GM19043 (cell line): ENCODE results near the gene NFIX.
"Not testable (repeated sequence)": the region's sequence is repeated elsewhere in the genome, so short reads cannot be mapped to it uniquely, and the experiment has no call there.

Source experiments
- ATAC-seq: cut with Tn5 transposase; IDR thresholded peaks from one replicate; pipeline ENCODE4 v1.9.1; 2021; ENCODE audit warnings: low read depth; ENCODE audit not compliant: unreplicated experiment

The NFIX gene

DNA sequence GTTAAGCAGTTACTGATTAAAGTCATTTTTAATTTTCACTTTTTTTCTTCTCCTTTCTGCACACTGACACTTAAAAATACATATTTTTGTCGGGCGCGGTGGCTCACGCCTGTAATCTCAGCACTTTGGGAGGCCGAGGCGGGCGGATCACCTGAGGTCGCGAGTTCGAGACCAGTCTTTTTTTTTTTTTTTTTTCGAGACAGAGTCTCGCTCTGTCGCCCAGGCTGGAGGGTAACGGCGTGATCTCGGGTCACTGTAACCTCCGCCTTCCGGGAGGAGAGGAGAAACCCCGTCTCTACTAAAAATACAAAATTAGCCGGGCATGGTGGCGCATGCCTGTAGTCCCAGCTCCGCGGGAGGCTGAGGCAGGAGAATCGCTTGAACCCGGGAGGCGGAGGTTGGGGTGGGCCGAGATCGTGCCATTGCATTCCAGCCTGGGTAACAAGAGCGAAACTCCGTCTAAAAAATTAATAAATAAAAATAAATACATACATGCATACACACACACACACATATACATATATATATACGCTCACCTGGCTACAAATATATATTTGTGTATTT is 37.8 kb upstream of the NFIX start:
- ATAC-seq = not testable (repeated sequence)

DNA sequence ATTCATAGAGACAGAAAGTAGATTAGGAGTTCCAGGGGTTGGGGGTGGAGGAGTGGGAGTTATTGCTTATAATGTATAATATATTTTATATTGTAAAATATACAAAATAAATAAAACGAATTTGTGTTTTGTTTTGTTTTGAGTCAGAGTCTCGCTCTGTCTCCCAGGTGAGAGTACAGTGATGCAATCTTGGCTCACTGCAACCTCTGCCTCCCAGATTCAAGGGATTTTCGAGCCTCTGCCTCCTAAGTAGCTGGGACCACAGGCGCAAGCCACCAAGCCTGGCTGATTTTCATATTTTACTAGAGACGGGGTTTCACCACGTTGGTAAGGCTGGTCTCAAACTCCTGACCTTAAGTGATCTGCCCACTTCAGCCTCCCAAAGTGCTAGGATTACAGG is 35.8 kb upstream of the NFIX start:
- ATAC-seq = no peak

DNA sequence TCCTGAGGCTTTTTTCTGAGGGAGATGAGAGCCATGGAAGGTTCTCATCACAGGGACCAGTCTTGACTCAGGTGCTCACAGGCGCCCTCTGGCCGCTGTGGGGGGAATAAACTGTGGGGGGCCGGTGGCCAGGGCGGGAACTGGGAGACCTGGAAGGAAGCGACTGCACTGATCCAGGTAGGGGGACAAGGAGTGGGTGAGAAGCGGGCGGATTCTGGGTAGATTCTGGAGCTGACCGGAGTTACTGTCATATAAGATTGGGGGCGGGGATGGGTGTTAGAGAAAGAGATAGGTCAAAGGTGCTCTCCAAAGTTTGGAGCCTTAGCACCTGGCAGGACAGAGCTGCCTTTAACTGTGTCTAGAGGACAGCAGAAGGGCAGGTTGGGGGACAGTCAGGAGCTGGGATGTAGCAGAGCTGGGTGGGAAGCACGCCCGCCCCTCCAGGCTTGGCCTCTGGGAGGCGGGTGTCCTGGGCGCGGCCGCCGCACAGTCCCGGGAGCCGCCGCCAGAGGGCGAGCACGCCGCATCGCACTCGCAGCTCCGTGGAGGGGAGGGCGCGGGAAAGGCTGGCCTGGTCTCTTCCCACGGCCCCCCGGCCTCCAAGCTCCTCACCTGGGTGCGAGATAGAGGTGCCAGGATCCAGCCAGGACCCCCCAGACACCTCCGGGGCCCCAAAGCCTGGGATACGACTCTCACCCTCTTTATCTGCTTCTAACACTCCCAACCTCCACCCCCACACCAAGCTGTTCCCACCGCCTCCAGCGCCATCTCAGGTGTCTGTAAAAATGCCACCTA is 30.1 kb upstream of the NFIX start:
- ATAC-seq = no peak

DNA sequence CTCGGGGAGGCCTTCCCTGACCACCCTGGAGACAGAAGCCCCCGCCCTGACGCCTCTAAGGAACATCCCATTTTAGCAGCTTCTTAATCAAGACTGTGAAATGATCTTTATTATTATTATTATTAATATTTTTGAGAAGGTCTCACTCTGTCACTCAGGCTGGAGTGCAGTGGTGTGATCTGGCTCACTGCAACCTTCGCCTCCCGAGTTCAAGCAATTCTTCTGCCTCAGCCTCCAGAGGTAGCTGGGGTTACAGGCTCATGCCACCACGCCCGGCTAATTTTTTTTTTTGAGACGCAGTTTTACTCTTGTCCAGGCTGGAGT is 29.5 kb upstream of the NFIX start:
- no peak for ATAC-seq

DNA sequence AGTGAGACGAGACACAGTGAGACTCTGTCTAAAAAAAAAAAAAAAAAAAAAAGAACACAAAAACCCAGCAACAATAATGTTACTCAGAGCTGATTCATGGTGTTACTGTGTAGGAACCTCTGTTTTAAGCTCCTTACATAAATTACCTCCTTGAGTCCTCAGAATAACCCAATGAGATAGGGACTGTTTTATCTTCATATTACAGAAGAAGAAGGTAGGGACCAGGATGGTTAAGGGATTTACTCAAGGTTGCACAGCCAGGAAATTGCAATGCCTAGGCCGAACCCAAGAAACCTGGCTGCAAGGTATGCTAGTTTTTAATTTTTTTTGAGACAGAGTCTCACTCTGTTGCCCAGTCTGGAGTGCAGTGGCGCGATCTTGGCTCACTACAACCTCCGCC is 27.4 kb upstream of the NFIX start:
- no peak for ATAC-seq

DNA sequence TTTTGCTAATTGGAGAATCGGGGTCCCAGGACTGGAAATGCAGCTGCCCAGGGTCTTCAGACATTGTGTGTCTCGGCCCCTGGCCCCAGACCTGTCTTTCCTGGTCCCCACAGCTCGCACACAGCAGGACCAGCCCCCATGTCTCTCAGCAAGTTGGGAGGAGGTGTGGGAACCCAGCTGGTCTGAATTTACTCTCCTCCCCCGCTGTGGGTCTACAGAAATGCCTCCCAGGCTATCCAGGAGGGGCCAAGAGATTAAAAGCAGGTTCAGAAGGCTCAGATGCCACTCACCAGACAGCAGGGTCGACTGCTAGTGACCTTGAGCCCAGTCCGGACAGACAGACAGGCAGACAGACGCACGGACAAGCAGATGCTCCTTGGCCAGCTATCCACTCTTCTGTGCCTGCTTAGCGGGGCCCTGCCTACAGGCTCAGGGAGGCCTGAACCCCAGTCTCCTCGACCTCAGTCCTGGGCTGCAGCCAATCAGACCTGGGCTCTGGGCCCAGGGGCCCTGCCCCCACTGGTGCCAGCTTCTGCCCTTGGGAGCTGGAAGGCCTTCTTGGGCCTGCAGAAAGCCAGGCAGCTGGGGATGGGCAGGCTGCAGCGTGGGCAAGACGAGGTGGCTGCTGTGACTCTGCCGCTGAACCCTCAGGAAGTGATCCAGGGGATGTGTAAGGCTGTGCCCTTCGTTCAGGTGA is 25.8 kb upstream of the NFIX start, which contains the start of gene DAND5:
Gene DAND5 (plus strand): TSS at position 285 of the 697 bp plus-strand sequence. CDS start 85 bp downstream, at position 370.
- ATAC-seq = no peak

DNA sequence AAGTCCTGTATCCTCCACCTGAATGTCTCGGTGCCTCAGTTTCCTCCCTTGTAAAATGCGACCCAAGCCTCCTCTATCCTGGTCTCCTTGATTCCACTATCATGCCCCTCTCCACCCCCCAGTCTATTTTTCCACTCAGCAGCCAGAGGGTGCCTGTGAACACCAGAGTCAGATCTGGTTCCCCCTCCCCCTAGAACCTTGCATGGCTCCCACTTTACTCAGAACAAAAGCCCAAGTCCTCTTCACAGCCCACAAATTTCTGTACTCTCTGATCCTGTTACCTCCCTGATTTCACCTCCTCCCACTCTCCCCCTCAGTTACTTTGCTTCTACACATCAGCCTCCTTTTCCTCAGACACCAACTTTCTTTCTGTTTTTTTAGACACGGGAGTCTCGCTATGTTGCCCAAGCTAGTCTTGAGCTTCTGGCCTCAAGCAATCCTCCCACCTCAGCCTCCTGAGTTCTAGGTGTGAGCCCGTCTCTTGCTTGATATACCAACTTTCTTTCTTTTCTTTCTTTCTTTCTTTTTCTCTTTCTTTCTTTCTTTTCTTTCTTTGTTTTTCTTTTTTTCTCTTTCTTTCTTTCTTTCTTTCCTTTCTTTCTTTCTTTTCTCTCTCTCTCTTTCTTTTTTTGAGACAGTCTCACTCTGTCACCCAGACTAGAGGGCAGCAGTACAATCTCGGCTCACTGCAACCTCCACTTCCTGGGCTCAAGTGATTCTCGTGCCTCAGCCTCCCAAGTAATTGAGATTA is 25.0 kb upstream of the NFIX start:
- no peak for ATAC-seq

DNA sequence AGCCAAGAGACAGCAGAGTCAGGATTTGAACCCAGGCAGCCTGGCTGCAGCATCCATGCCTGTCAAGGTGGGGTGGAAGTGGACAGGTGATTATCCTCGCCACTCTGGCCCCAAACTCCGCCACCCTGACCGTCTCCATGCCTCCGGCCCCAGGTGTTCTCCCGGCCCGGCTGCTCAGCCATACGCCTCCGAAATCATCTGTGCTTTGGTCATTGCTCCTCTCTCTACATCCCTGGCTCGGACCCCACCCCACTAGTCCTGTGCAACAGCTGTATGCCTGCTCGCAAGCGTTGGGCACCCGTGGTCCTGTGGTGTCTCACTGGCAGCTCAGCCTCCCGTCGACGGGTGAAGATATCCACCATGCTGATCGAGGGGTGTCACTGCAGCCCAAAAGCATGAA is 22.0 kb upstream of the NFIX start:
- ATAC-seq = no peak

DNA sequence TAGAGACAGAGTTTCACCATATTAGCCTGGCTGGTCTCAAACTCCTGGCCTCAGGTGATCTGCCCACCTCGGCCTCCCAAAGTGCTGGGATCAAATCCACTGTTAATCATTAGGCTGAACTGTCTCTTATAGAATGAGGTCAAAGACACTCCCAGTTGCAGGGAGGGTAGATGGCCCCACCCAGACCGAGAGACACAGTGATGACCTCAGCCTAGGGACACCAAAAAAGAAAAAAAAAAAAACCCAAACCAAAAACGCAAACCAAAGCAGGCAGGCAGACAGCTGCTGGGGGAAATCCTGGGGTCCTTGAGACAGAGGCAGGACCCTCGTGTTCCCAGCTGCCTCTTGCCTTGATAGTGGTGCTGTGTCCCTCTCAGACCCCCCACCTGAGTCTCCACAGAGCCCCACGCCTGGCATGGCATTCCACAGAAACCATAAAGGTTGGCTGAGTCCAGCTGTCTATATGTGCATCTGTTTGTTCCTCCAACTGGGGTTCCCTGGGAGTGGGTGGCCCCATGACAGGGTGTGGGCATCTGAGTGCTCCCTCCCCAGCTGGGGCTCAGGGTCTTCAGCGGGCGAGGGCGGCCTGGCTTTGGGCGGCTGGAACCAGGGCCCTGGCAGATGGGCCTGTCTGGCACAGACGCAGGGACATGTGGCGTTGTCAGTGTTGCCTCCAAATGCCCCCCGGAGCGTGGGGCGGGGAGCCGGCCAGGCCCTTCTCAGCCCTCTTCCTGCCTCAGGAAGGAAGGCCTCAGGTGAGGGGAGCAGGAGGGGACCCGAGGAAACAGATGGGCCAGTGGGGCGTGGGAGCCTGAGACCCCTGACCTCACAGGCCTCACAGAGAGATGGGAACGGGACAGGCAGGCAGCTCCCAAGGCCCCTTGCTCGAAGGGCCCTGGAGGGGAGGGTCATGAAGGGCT is 20.7 kb upstream of the NFIX start:
- no peak for ATAC-seq

DNA sequence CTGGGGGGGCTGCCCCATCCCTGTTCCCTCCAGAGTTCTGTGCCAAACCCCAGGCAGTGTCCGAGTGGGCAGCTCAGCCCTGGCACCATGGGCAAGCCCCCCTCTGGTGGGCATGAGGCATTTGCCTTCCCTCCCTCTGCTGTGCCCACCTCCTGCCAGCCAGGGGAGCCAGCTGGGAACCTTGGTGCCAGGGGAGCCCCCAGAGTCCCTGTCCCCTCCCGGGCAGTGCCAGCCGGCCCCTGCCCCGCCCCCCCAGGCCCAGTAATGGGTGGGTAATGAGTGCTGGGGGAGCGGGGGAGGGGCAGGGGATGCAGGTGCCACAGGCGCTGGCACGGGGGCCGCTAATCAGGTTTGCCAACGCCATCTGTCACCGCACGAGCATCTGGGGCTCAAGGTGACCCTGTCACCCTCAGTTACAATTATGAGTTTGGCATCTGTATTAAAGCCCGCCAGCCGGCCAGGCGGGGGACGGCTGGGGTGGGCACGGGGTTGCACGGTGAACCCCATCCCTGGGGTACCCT is 20.0 kb upstream of the NFIX start:
- ATAC-seq = no peak

DNA sequence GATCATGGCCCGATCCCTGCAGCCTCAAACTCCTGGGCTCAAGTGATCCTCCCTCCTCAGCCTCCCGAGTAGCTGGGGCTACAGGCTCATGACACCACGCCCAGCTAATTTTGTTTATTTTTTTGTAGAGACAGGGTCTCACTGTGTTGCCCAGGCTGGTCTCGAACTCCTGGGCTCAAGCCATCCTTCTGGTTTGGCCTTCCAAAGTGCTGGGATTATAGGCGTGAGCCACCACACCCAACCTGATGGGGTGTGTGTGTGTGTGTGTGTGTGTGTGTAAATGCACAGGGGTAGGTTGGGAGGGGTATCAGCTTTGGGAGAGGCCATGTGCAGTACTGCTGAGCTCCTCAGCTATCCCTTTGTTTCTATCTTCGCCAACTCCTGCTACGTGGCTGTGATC is 19.2 kb upstream of the NFIX start:
- not testable (repeated sequence) for ATAC-seq

DNA sequence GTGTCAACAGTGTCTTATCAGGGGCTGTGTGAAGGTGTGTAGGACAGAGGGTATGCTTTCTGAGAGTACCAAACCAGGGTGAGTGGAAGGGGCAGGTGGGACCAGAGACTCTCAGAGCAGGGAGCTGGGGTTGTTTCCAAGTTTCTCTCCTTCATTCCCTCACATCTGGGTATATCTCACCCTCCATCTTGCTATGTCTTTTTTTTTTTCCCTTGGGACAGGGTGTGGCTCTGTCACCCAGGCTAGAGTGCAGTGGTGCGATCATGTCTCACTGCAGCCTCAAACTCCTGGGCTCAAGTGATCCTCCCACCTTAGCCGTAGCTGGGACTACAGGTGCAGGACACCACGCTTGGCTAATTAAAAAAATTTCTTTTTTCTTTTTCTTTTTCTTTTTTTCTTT is 15.3 kb upstream of the NFIX start:
- ATAC-seq = no peak

DNA sequence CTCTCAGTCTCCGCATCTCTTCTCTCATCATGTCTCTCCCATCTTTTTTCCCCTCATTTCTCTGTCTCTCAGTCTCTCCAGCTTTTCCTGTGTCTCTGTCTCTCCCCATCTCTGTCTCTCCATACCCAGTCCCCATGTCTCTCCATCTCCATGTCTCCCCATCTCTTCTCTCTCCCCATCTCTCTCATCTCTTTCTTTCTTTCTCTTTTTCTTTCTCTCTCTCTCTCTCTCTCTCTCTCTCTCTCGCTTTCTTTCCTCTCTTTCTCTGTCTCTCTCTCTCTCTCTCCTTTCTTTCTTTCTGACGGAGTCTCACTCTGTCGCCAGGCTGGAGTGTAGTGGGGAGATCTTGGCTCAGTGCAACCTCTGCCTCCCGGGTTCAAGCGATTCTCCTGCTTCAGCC is 12.6 kb upstream of the NFIX start:
- no peak for ATAC-seq

DNA sequence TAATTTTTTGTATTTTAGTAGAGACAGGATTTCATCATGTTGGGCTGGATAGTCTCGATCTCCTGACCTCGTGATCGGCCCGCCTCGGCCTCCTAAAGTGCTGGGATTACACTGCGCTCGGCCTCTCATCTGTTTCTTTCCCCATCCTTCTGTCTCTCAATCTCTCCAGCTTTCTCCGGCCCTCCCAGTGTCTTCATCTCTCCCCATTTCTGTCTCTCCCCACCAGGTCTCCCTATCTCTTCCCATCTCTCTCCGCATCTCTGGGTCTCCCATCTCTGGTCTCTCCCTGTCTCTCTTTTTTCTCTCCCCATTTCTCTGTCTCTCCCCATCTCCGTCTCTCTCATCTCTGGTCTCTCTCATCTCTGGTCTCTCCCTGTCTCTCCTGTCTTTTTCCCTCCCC is 12.2 kb upstream of the NFIX start:
- ATAC-seq = no peak

DNA sequence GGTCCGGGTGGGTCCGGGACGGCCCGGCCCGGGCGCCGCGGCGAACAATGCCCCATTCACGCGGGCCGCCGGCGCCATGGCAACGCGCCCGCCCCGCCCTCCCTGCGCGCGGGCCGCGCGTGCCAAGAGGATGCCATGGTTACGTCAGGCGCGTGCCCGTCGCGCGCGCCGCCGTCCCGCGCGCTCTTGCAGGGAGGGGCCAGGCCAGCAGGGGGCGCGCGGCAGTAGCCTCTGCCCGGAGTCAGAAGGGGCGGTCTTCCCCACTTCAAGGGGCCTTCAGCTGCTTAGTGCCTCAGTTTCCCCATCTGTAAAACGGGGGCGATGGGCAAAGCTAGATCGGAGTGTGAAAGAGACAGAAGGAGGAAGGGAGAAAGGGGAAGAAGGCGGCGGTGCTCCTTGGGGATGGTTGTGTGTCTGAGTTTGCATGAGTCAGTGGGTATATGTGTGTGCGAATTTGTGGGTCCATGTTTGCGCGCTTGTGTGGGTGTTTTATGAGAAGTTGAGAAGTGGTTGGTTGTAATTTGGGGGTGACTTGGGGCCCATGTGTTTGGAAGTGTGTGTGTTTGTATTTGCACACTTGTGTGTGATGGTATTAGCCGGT is 11.6 kb upstream of the NFIX start:
- ATAC-seq = no peak

DNA sequence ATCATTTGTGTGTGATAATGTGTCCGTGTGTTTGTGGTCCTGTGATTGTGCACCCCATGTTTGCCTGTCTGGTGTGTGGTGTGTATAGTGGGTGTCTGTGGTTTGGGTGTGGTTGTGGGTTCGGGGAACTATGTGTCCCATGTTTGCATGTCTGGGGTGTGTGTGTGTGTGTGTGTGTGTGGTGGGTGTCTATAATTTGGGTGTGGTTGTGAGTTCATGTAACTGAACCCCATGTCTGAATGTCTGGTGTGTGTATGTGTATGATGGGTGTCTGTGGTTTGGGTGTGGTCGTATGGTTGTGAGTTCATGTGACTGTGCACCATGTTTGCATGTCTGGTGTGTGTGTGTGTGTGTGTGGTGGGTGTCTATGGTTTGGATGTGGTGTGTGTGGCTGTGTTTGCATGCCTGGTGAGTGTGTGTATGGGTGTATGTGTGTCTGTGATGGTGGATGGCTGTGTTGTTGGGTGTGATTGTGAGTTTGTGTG is 11.1 kb upstream of the NFIX start:
- no peak for ATAC-seq

DNA sequence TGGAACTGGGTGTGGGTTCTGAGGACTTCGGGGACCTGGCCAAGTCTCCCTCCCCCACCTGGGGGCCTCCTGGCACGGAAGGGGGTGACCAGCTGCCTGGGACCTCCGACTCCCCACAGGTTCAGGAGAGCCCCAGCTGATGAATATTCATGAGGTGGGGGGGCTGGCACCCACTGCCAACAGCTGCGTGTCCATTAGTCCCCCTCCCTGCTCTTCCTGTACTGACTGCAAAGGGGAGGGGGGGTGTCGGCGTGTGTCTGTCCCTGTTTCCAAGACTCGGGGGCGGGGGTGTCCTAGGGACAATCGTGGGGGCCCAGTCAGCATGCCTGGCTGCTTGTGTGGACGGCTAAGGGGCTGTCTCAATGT is 10.6 kb upstream of the NFIX start:
- no peak for ATAC-seq

DNA sequence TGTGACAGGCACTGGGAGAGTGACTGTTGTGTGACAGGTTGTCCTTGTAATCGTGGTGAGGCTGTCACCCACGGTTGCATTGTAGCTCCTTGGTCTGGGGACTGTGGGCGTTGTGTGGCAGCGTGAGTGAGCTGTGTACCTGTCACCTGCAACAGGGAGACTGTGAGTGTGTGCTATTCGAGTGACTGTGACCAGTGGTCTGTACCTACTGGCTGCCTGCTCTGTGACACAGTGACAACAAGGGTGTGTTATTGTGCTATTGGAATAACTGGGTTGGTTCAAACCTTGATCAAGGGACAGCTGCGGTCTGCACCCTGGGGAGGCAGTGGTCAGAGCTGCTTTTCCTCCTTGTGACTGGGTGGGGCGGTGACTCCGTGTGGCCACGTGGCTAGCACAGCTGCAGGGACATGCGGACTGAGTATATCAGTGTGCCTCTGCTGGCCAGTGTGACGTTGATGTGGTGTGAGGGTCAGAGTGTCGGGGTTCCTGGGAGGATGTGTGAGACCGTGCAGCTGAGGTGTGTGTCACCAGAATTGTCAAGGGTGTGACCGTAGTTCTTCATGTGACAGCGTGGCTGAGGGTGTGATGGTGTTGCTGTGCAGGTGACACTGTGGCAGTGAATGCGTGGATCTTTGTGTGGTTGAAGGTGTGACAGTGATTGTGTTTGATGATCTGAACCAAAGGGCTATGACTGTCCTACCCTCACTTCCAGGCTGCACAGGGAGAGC is 10.1 kb upstream of the NFIX start:
- no peak for ATAC-seq

DNA sequence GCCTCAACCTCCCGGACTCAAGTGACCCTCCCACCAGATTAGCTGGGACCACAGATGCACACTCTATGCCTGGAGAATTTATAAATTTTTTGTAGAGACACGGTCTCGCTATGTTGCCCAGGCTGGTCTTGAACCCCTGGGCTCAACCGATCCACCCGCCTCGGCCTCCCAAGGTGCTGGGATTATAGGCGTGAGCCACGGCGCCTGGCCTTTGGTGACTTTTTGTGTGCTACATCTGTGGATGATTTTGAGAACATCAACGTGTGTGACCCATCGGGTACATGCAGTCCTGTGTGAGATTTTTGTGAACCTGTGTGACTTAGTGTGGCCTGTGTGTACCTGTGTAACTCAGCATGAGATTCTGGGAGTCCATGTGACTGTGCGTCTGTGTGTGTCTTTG is 8.5 kb upstream of the NFIX start:
- no peak for ATAC-seq
